HG03097 (cell line): ENCODE results near the gene LCK.
"Not testable (repeated sequence)": the region's sequence is repeated elsewhere in the genome, so short reads cannot be mapped to it uniquely, and the experiment has no call there.

Source experiments
- ATAC-seq: cut with Tn5 transposase; IDR thresholded peaks from one replicate; pipeline ENCODE4 v1.9.1; 2021; ENCODE audit not compliant: unreplicated experiment, low FRiP score

Gene LCK

GRCh38 chr1:32239337-32239736 lies 11.7 kb upstream of the LCK start:
- ATAC-seq: no peak

GRCh38 chr1:32239790-32240139 lies 11.3 kb upstream of the LCK start:
- no peak for ATAC-seq

GRCh38 chr1:32240140-32240951 lies 10.7 kb upstream of the LCK start:
- no peak for ATAC-seq

- ATAC-seq: no peak
Observed at GRCh38 chr1:32241001-32241763, 9.9 kb upstream of the LCK start.

- no peak for ATAC-seq
Observed at GRCh38 chr1:32242341-32242851, 8.7 kb upstream of the LCK start.

GRCh38 chr1:32246888-32247273 lies 4.2 kb upstream of the LCK start, which contains the start of gene FAM167B:
Gene FAM167B, plus strand, starts transcription at chr1:32247222. Its CDS starts 200 bp downstream, at chr1:32247422.
- no peak for ATAC-seq

GRCh38 chr1:32247452-32247851 lies 3.6 kb upstream of the LCK start:
- no peak for ATAC-seq

- no peak for ATAC-seq
Observed at GRCh38 chr1:32247983-32248889, 2.8 kb upstream of the LCK start.

GRCh38 chr1:32249831-32250525 lies 1.1 kb upstream of the LCK start:
- peak; percentile 49 for ATAC-seq

- ATAC-seq: no peak
Observed at GRCh38 chr1:32255072-32256071, 4.3 kb downstream of the LCK start.

- no peak for ATAC-seq
Observed at GRCh38 chr1:32256473-32257226, 5.6 kb downstream of the LCK start.

GRCh38 chr1:32257227-32257508 lies 6.1 kb downstream of the LCK start:
- ATAC-seq: no peak

GRCh38 chr1:32263236-32263593 lies 12.2 kb downstream of the LCK start:
- ATAC-seq: not testable (repeated sequence)

GRCh38 chr1:32263744-32264143 lies 12.7 kb downstream of the LCK start:
- no peak for ATAC-seq

- no peak for ATAC-seq
Observed at GRCh38 chr1:32265846-32266245, 14.8 kb downstream of the LCK start.

- no peak for ATAC-seq
Observed at GRCh38 chr1:32266921-32267591, 16.0 kb downstream of the LCK start.

GRCh38 chr1:32269744-32270143 lies 18.7 kb downstream of the LCK start:
- no peak for ATAC-seq
